SK-N-MC (cell line): ENCODE data around the gene PTGES.

ENCODE experiments used
- EZH2 ChIP-seq: fragments of 200-600 bp; sonication (generic); IDR thresholded peaks from one replicate; pipeline ENCODE4 v1.6.1; 2017; ENCODE audit warnings: antibody characterized with exemption
- FOXP2 ChIP-seq: optimal IDR thresholded peaks from 2 replicates; pipeline ENCODE3; 2011; ENCODE audit warnings: mild to moderate bottlenecking, moderate library complexity; ENCODE audit not compliant: insufficient read depth; ENCODE audit errors: extremely low read length, control extremely low read depth
- POLR2AphosphoS5 ChIP-seq: IDR thresholded peaks from 2 replicates; pipeline ENCODE4 v1.6.1; 2012; ENCODE audit warnings: mild to moderate bottlenecking, low read depth, low read length, borderline replicate concordance

- TF ChIP-seq POLR2AphosphoS5 (no peak), EZH2 (no peak), FOXP2 (no peak)
Measured at GRCh38 chr9:129794549-129794948, 41.7 kb upstream of the PTGES start.
